Right lobe of liver (tissue), 4 donors: ENCODE data around the gene TBCA.

Source experiments
- POLR2A ChIP-seq: fragments of 450-650 bp; IDR thresholded peaks from one replicate; pipeline ENCODE4 v1.6.1; 2017; ENCODE audit warnings: antibody characterized with exemption, mild to moderate bottlenecking
- TF ChIP-seq, protein P1 (sequence below), 4 donors: fragments of 200-600 bp in 3 of 4; fragments of 450-650 bp in 1 of 4; IDR thresholded peaks; one replicate each; pipeline versions ENCODE4 v1.5.1 to v1.8.0; 2016 to 2022; ENCODE audit warnings: antibody characterized with exemption in 4 of 4, mild to moderate bottlenecking in 2 of 4
- donor health status: DM: no; HTN: no; CAD: no.
- donor health status: DM: no; HTN: no; CAD: no.
- donor health status: DM: no; HTN: yes; CAD: no.

DNA sequence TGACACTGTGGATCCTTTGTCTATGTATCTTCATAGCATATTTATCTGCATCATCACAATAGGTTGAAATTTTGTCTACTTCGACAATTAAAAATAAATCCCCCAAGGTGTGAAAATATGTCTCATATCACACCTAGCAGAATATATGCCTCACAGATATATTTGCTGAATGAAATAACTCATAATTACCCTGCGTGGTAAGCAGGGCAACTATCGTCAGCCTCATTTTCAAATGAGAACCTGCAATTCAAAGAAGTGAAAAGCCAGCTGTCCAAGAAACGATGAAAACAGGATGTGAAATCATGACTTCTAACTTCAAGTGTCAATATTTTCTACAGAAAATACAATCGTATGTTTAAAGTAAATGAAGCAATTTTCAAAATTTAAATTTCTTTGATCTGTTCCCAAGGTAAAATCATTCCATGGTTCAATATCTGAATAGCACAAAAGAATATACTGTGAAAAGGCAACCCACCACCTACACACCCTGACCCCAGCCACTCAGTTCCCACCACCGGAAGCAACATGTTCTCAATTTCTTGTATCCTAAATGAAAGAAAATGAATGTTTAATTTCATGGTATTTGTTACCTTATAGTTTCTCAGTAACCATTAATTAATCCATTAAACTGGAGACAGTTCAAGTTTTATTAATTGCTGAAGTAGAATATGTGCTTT lies 57.1 kb downstream of the TBCA start:
- TF ChIP-seq, protein P1, sequence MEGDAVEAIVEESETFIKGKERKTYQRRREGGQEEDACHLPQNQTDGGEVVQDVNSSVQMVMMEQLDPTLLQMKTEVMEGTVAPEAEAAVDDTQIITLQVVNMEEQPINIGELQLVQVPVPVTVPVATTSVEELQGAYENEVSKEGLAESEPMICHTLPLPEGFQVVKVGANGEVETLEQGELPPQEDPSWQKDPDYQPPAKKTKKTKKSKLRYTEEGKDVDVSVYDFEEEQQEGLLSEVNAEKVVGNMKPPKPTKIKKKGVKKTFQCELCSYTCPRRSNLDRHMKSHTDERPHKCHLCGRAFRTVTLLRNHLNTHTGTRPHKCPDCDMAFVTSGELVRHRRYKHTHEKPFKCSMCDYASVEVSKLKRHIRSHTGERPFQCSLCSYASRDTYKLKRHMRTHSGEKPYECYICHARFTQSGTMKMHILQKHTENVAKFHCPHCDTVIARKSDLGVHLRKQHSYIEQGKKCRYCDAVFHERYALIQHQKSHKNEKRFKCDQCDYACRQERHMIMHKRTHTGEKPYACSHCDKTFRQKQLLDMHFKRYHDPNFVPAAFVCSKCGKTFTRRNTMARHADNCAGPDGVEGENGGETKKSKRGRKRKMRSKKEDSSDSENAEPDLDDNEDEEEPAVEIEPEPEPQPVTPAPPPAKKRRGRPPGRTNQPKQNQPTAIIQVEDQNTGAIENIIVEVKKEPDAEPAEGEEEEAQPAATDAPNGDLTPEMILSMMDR (IDR thresholded peaks at IDR 0.05) = no peak
- TF ChIP-seq POLR2A = no peak
